ENCODE measurements around the gene TTC21B. TPM values are rescaled to one million over a fixed set of nuclear protein-coding genes. Genes with fewer than 3 reads are reported as not detected.

The TTC21B gene
- polyA plus RNA-seq, 2 donors, result 3.0 to 3.2 TPM

GRCh38 chr2:165905269-165905668 is 48.3 kb downstream of the TTC21B start:
- H3K9me3 ChIP-seq (ENCODE audit: control insufficient read depth in 2 of 2, insufficient read depth in 1 of 2, low read depth in 1 of 2, low read length in 1 of 2), result no peaks in the 10 kb centered on the region
- 95 to 97% methylated on average over 1 of the region's 1 CpG for WGBS, 2 donors
- no peaks in the 10 kb centered on the region for H3K27me3 ChIP-seq (ENCODE audit: control insufficient read depth in 1 of 2, insufficient read depth in 2 of 2, low read length in 2 of 2)
- no peak overlapping the region for H3K27ac ChIP-seq (ENCODE audit: low read depth in 2 of 2, low read length in 1 of 2)
- H3K4me1 ChIP-seq (ENCODE audit: control insufficient read depth in 2 of 2, insufficient read depth in 2 of 2, low read length in 1 of 2), result no peaks in the 10 kb centered on the region
- H3K4me3 ChIP-seq (ENCODE audit: low read depth in 1 of 2, low read length in 2 of 2), result no peak overlapping the region
- H3K36me3 ChIP-seq (ENCODE audit: control insufficient read depth in 2 of 2, insufficient read depth in 2 of 2, low read length in 1 of 2), result no peaks in the 10 kb centered on the region

GRCh38 chr2:165904432-165904831 is 49.1 kb downstream of the TTC21B start:
- Histone ChIP-seq H3K27me3 (ENCODE audit: control insufficient read depth in 1 of 2, insufficient read depth in 2 of 2, low read length in 2 of 2) (no peaks in the 10 kb centered on the region), H3K9me3 (ENCODE audit: control insufficient read depth in 2 of 2, insufficient read depth in 1 of 2, low read depth in 1 of 2, low read length in 1 of 2) (no peaks in the 10 kb centered on the region), H3K4me1 (ENCODE audit: control insufficient read depth in 2 of 2, insufficient read depth in 2 of 2, low read length in 1 of 2) (no peaks in the 10 kb centered on the region), H3K27ac (ENCODE audit: low read depth in 2 of 2, low read length in 1 of 2) (no peak overlapping the region), H3K4me3 (ENCODE audit: low read depth in 1 of 2, low read length in 2 of 2) (no peak overlapping the region), H3K36me3 (ENCODE audit: control insufficient read depth in 2 of 2, insufficient read depth in 2 of 2, low read length in 1 of 2) (no peaks in the 10 kb centered on the region)
- WGBS, 2 donors, result 96 to 98% methylated on average over 2 of the region's 2 CpGs

GRCh38 chr2:165903406-165903805 is 50.2 kb downstream of the TTC21B start:
- no peaks in the 10 kb centered on the region for H3K9me3 ChIP-seq (ENCODE audit: control insufficient read depth in 2 of 2, insufficient read depth in 1 of 2, low read depth in 1 of 2, low read length in 1 of 2)
- no peak overlapping the region for H3K27ac ChIP-seq (ENCODE audit: low read depth in 2 of 2, low read length in 1 of 2)
- no peak overlapping the region for H3K4me3 ChIP-seq (ENCODE audit: low read depth in 1 of 2, low read length in 2 of 2)
- WGBS, 2 donors, result 98% methylated on average over 5 of the region's 5 CpGs
- no peaks in the 10 kb centered on the region for H3K36me3 ChIP-seq (ENCODE audit: control insufficient read depth in 2 of 2, insufficient read depth in 2 of 2, low read length in 1 of 2)
- no peaks in the 10 kb centered on the region for H3K4me1 ChIP-seq (ENCODE audit: control insufficient read depth in 2 of 2, insufficient read depth in 2 of 2, low read length in 1 of 2)
- H3K27me3 ChIP-seq (ENCODE audit: control insufficient read depth in 1 of 2, insufficient read depth in 2 of 2, low read length in 2 of 2), result no peaks in the 10 kb centered on the region

GRCh38 chr2:165902934-165903333 is 50.6 kb downstream of the TTC21B start:
- no peaks in the 10 kb centered on the region for H3K9me3 ChIP-seq (ENCODE audit: control insufficient read depth in 2 of 2, insufficient read depth in 1 of 2, low read depth in 1 of 2, low read length in 1 of 2)
- no peaks in the 10 kb centered on the region for H3K27me3 ChIP-seq (ENCODE audit: control insufficient read depth in 1 of 2, insufficient read depth in 2 of 2, low read length in 2 of 2)
- no peaks in the 10 kb centered on the region for H3K36me3 ChIP-seq (ENCODE audit: control insufficient read depth in 2 of 2, insufficient read depth in 2 of 2, low read length in 1 of 2)
- no peak overlapping the region for H3K4me3 ChIP-seq (ENCODE audit: low read depth in 1 of 2, low read length in 2 of 2)
- H3K27ac ChIP-seq (ENCODE audit: low read depth in 2 of 2, low read length in 1 of 2), result no peak overlapping the region
- no peaks in the 10 kb centered on the region for H3K4me1 ChIP-seq (ENCODE audit: control insufficient read depth in 2 of 2, insufficient read depth in 2 of 2, low read length in 1 of 2)

GRCh38 chr2:165901620-165902298 is 51.8 kb downstream of the TTC21B start:
- 70 to 85% methylated on average over 7 of the region's 7 CpGs for WGBS, 2 donors
- Histone ChIP-seq H3K27ac (ENCODE audit: low read depth in 2 of 2, low read length in 1 of 2) (no peak overlapping the region), H3K4me3 (ENCODE audit: low read depth in 1 of 2, low read length in 2 of 2) (no peak overlapping the region)

GRCh38 chr2:165899311-165899710 is 54.3 kb downstream of the TTC21B start:
- Histone ChIP-seq H3K27me3 (ENCODE audit: control insufficient read depth in 1 of 2, insufficient read depth in 2 of 2, low read length in 2 of 2) (no peaks in the 10 kb centered on the region), H3K4me1 (ENCODE audit: control insufficient read depth in 2 of 2, insufficient read depth in 2 of 2, low read length in 1 of 2) (no peaks in the 10 kb centered on the region), H3K27ac (ENCODE audit: low read depth in 2 of 2, low read length in 1 of 2) (no peak overlapping the region), H3K36me3 (ENCODE audit: control insufficient read depth in 2 of 2, insufficient read depth in 2 of 2, low read length in 1 of 2) (peaks cover 0 to 1% of the 10 kb centered on the region in 2 donors), H3K4me3 (ENCODE audit: low read depth in 1 of 2, low read length in 2 of 2) (no peak overlapping the region), H3K9me3 (ENCODE audit: control insufficient read depth in 2 of 2, insufficient read depth in 1 of 2, low read depth in 1 of 2, low read length in 1 of 2) (no peaks in the 10 kb centered on the region)
- 68 to 73% methylated on average over 2 of the region's 2 CpGs for WGBS, 2 donors

More at GRCh38 chr2:165901620-165902298, 51.8 kb downstream of the TTC21B start:
- H3K9me3 ChIP-seq (ENCODE audit: control insufficient read depth in 2 of 2, insufficient read depth in 1 of 2, low read depth in 1 of 2, low read length in 1 of 2), result no peaks in the 10 kb centered on the region
- H3K27me3 ChIP-seq (ENCODE audit: control insufficient read depth in 1 of 2, insufficient read depth in 2 of 2, low read length in 2 of 2), result no peaks in the 10 kb centered on the region
- H3K4me1 ChIP-seq (ENCODE audit: control insufficient read depth in 2 of 2, insufficient read depth in 2 of 2, low read length in 1 of 2), result no peaks in the 10 kb centered on the region
- H3K36me3 ChIP-seq (ENCODE audit: control insufficient read depth in 2 of 2, insufficient read depth in 2 of 2, low read length in 1 of 2), result no peaks in the 10 kb centered on the region

GRCh38 chr2:165898381-165898780 is 55.2 kb downstream of the TTC21B start:
- Histone ChIP-seq H3K9me3 (ENCODE audit: control insufficient read depth in 2 of 2, insufficient read depth in 1 of 2, low read depth in 1 of 2, low read length in 1 of 2) (no peaks in the 10 kb centered on the region), H3K36me3 (ENCODE audit: control insufficient read depth in 2 of 2, insufficient read depth in 2 of 2, low read length in 1 of 2) (peaks cover 0 to 1% of the 10 kb centered on the region in 2 donors), H3K27me3 (ENCODE audit: control insufficient read depth in 1 of 2, insufficient read depth in 2 of 2, low read length in 2 of 2) (no peaks in the 10 kb centered on the region), H3K4me1 (ENCODE audit: control insufficient read depth in 2 of 2, insufficient read depth in 2 of 2, low read length in 1 of 2) (no peaks in the 10 kb centered on the region), H3K27ac (ENCODE audit: low read depth in 2 of 2, low read length in 1 of 2) (no peak overlapping the region), H3K4me3 (ENCODE audit: low read depth in 1 of 2, low read length in 2 of 2) (no peak overlapping the region)
- WGBS, 2 donors, result 56 to 69% methylated on average over 4 of the region's 4 CpGs

- WGBS, 2 donors, result 74% methylated on average over 5 of the region's 5 CpGs
- Histone ChIP-seq H3K36me3 (ENCODE audit: control insufficient read depth in 2 of 2, insufficient read depth in 2 of 2, low read length in 1 of 2) (peaks cover 0 to 1% of the 10 kb centered on the region in 2 donors), H3K27ac (ENCODE audit: low read depth in 2 of 2, low read length in 1 of 2) (no peak overlapping the region)
Observed at GRCh38 chr2:165897726-165898125, 55.9 kb downstream of the TTC21B start.

GRCh38 chr2:165897074-165897473 is 56.5 kb downstream of the TTC21B start:
- H3K4me1 ChIP-seq (ENCODE audit: control insufficient read depth in 2 of 2, insufficient read depth in 2 of 2, low read length in 1 of 2), result no peaks in the 10 kb centered on the region
- H3K27ac ChIP-seq (ENCODE audit: low read depth in 2 of 2, low read length in 1 of 2), result no peak overlapping the region
- no peaks in the 10 kb centered on the region for H3K27me3 ChIP-seq (ENCODE audit: control insufficient read depth in 1 of 2, insufficient read depth in 2 of 2, low read length in 2 of 2)
- H3K36me3 ChIP-seq (ENCODE audit: control insufficient read depth in 2 of 2, insufficient read depth in 2 of 2, low read length in 1 of 2), result peaks cover 0 to 1% of the 10 kb centered on the region in 2 donors
- no peaks in the 10 kb centered on the region for H3K9me3 ChIP-seq (ENCODE audit: control insufficient read depth in 2 of 2, insufficient read depth in 1 of 2, low read depth in 1 of 2, low read length in 1 of 2)
- H3K4me3 ChIP-seq (ENCODE audit: low read depth in 1 of 2, low read length in 2 of 2), result no peak overlapping the region
- WGBS, 2 donors, result 96 to 97% methylated on average over 5 of the region's 5 CpGs

More at GRCh38 chr2:165897726-165898125, 55.9 kb downstream of the TTC21B start:
- H3K27me3 ChIP-seq (ENCODE audit: control insufficient read depth in 1 of 2, insufficient read depth in 2 of 2, low read length in 2 of 2), result no peaks in the 10 kb centered on the region
- H3K4me1 ChIP-seq (ENCODE audit: control insufficient read depth in 2 of 2, insufficient read depth in 2 of 2, low read length in 1 of 2), result no peaks in the 10 kb centered on the region
- H3K4me3 ChIP-seq (ENCODE audit: low read depth in 1 of 2, low read length in 2 of 2), result no peak overlapping the region
- H3K9me3 ChIP-seq (ENCODE audit: control insufficient read depth in 2 of 2, insufficient read depth in 1 of 2, low read depth in 1 of 2, low read length in 1 of 2), result no peaks in the 10 kb centered on the region

- Histone ChIP-seq H3K9me3 (ENCODE audit: control insufficient read depth in 2 of 2, insufficient read depth in 1 of 2, low read depth in 1 of 2, low read length in 1 of 2) (no peaks in the 10 kb centered on the region), H3K27ac (ENCODE audit: low read depth in 2 of 2, low read length in 1 of 2) (no peak overlapping the region), H3K4me3 (ENCODE audit: low read depth in 1 of 2, low read length in 2 of 2) (no peak overlapping the region), H3K36me3 (ENCODE audit: control insufficient read depth in 2 of 2, insufficient read depth in 2 of 2, low read length in 1 of 2) (peaks cover 0 to 1% of the 10 kb centered on the region in 2 donors), H3K4me1 (ENCODE audit: control insufficient read depth in 2 of 2, insufficient read depth in 2 of 2, low read length in 1 of 2) (no peaks in the 10 kb centered on the region), H3K27me3 (ENCODE audit: control insufficient read depth in 1 of 2, insufficient read depth in 2 of 2, low read length in 2 of 2) (no peaks in the 10 kb centered on the region)
- 96 to 97% methylated on average over 1 of the region's 1 CpG for WGBS, 2 donors
Observed at GRCh38 chr2:165895974-165896373, 57.6 kb downstream of the TTC21B start.
